Measurements from ENCODE around the gene KCNIP2.

Gene KCNIP2

DNA sequence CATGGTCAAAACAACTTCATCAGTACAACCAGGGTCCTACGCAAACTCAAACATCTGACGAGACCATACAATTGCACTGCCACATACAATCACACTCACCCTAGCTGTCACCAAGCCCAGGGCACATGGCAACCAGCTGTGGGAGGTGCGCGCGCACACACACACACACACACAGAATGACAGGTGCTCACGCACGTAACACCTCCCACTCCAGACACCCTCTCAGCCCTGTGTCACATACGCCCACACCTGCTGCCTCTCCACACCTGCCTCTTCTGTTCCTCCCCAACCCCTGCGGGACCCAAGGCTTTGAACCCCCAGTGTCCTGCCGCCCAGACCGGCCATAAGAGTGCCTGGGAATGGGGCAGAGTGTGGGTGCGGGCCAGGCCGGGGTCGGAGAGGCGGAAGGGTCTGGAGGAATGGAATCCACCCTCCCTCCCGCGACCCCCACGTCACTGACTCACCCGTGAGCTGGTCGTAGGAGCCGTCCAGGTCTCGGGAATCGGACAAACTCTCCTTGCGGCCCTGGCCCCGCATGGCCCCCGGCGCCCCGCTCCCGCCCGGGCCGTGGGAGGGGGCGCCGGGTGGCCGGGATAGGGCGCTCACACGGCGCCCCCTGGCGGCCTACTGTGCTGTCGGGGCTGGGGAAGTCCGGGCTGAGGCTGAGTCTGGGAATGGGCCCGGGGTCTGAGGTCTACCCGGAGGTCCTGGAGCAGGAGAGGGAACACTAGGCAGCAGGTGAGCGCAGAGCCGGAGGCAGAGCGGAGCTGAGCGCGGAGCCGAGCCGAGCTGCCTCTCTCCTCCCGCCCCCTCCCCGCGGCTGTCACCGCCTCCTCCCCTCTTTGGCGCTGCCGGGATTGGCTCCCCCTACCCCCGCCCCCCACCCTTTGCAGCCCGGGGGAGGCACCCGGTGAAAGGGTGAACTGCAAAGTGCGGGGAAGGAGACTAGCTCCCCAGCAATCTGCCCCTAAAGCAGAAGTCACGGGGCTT, at the start of gene KCNIP2:
TSS of gene KCNIP2 (minus strand) at position 769 of the 990 bp plus-strand sequence. CDS start at position 537, 232 bp downstream.
- DNase-seq (ENCODE audit: low spot score): peak; percentile 48

DNA sequence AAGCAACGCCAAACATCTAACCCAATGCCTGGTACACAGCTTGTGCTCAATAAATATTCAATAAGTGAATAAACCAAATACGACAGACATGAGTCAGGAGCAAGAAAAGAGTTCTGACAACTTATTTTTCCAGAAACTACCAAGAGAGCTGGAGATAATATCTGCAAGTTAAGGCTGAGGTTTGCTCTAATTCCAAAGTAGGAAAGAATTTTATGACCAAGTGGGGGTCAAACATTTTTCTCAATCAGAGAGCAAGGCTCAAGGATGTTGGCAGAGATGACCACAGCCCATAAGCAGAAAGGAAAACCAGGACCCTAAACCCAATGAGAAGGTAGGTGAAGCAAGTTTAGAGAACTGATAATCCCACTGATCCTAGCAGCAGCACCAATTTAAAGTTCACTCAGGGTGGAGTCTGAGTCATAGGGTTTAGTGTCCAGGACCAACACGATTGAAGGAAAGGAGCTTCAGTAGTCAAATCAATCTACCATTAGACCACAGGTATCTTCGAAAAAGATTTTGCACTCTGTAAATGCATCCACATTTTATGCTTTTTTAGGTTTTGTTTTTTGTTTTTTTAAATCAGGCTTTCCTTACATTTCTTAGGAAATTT, 49.3 kb upstream of the KCNIP2 start:
- DNase-seq (ENCODE audit: low spot score): no peak

GRCh38 chr10:101889256-101890210, 45.9 kb upstream of the KCNIP2 start:
- DNase-seq (ENCODE audit: low spot score): peak; percentile 64

DNA sequence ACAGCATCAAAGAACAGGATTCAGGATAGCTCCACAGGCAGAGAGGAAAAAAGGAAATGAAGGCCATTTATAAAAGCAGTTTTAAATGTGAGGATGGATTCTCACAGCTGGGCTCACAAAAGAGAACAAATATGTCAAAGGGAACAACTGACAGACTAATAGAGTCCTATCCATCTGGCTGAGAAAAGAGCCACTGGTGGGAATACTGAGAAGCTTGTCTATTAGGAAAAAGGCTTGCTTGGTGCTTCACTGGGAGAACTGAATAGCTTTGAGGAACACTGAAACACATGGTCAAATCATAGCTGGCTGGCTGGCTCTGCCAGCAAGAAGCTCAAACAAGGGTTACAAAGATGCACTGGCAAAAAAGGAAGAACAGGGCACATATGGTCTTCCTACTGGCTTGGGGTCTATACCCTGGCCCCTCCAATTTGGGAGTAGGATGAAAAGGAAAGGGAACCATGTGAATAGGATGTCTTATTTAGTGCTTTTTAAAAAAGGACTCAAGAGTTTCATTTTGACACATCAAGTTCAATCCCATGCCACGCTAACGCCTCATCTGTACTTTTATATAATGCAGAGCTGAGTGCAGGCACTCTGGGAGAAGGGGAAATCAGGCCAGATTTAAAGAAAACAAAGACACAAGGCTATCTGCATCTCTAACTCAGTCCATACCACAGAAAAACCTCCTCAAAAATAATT, 44.8 kb upstream of the KCNIP2 start:
- DNase-seq (ENCODE audit: low spot score): no peak

DNA sequence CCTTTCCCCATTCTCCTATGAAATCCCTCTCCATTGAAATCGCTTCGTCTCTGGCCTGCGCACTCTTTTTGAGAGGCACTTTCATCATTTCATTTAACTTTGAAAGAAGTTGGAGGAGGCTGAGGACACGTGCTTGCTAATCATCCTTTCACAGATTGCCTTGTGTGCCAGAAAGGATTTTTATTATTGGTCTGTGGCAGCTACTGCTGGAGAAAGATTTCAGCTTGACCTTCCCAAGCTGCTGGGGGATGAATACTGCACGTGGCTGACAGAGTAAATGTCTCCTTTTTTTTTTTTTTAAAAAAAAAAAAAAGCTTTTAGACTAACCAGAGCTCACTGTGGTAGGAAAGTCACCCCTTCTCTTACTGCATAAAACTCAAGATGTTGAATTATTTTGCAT, 44.2 kb upstream of the KCNIP2 start:
- no peak for DNase-seq (ENCODE audit: low spot score)

DNA sequence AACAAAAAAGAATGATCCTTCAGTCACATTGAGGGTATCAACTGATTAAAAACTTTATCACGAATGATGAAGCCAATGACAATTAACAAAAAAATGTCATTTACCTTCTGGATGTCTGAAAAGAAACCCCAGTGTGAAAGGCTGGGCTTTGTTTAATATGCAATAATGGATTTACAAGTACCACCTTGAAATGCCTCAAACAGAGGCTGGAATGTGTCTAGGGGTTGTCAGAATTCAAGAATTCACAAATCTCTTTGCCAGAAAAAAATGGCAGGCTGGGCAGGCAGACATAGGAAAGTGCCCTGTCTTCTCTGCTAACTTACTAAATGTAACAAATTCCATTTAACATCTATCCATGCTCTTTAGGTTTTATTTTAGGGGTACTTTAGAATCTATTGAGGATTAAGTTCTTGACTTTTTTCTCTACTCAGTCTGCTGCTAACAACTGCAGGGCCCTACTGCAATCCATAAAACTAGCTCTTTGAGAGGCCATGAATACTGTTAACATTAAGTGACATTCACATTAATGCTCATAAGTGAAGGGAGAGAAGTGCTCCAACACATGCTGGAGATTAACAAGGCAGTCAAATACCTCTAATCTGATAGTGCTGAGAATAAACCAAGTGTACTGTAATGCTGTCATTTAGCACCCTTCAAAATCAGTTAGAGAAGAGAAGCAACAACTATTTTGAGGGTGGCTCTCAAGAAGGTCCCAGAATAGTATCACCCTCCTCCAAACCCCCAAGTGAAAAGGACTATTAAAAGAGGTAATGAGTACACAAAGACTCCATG, 43.1 kb upstream of the KCNIP2 start:
- DNase-seq (ENCODE audit: low spot score): no peak

DNA sequence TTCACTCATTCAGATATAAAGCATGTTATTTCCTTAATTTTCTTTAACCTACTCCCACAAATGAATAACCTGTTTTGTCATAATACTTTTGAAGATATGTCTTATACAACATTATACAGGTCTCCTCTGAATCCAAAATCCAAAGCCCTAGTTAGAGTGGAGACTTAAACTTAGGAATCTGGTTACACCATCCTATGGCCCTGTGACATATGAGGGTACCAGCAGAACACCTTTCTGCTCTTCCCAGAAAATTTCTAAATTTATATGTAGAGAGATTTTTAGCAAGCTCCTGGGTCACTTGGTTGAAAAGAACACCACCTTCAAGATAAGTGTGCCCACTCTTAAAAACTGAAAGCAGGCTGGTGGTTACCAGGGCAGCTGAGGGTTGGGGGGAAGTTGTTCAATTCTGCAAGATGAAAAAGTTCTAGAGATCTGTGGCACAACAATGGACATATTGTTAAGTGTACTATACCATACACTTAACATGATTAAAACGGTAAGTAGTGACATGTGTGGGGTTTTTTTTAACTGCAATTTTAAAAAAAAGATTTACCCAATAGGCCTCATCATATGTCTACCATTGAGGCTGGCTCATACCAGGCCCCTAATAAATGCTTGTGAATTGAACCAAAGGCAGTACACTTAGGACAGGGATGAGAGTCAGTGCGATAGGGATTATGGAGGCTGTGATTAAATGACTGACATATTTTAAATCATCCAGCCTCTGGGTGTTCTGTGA, 37.6 kb upstream of the KCNIP2 start:
- no peak for DNase-seq (ENCODE audit: low spot score)

DNA sequence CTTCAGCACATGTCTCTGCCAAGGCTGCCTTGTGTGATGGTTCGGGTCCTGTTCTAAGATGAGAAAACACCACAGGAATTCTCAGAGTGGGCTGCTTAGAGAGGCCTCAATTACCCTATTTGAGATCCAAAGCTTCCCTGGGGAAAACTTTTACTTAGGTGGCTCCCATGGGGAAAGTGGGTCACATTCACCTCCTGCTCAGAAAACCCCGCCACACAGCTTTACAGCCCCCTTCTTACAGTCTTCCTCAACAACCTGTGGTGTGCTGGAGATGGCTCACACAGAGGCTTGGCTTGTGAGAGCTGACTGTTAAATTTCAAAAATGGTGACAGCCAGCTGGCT, 36.6 kb upstream of the KCNIP2 start:
- no peak for DNase-seq (ENCODE audit: low spot score)

- DNase-seq (ENCODE audit: low spot score): no peak
Measured at GRCh38 chr10:101879456-101880231, 36.0 kb upstream of the KCNIP2 start.

DNA sequence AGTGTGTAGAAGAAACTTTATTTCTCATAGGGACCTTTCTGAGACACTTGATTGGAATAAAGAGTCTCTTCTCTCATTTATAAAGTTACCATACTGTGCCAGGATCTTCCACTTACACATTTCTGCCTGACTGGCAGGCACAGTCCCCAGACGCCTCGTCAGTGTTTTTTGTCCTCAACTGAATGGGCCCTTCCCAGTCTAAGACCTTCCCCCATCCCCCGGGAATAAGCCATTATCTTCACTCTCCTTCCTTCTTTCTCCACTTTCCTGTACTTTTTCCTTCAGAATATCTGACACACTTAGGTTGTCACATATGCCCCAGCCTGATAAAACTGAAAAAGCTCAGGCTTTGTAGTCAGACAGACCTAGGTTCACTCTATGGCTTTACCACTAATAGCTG, 35.3 kb upstream of the KCNIP2 start:
- DNase-seq (ENCODE audit: low spot score): no peak

- DNase-seq (ENCODE audit: low spot score): no peak
Measured at GRCh38 chr10:101875068-101875688, 31.6 kb upstream of the KCNIP2 start.

- no peak for DNase-seq (ENCODE audit: low spot score)
Measured at GRCh38 chr10:101874252-101874651, 30.7 kb upstream of the KCNIP2 start.

- DNase-seq (ENCODE audit: low spot score): no peak
Measured at GRCh38 chr10:101867931-101868330, 24.3 kb upstream of the KCNIP2 start.

DNA sequence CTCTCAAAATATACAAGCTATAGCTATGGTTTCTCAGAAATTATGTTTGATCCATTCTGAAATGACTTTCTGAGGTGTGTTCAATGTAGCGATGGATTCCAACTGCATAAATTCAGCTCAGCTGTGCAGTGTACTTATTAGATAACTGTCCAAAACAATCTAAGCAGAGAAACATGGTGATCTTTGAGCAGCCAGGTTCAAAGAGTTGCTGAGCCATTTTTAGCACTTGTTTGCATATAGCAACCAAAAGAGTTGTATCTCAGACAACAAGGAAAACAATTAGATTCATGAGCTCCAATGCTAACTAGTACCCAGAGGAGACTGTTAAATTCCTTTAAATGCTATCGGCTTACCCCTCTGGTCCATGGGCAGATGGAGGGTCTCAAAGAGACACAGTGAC, 15.9 kb upstream of the KCNIP2 start:
- DNase-seq (ENCODE audit: low spot score): no peak

DNA sequence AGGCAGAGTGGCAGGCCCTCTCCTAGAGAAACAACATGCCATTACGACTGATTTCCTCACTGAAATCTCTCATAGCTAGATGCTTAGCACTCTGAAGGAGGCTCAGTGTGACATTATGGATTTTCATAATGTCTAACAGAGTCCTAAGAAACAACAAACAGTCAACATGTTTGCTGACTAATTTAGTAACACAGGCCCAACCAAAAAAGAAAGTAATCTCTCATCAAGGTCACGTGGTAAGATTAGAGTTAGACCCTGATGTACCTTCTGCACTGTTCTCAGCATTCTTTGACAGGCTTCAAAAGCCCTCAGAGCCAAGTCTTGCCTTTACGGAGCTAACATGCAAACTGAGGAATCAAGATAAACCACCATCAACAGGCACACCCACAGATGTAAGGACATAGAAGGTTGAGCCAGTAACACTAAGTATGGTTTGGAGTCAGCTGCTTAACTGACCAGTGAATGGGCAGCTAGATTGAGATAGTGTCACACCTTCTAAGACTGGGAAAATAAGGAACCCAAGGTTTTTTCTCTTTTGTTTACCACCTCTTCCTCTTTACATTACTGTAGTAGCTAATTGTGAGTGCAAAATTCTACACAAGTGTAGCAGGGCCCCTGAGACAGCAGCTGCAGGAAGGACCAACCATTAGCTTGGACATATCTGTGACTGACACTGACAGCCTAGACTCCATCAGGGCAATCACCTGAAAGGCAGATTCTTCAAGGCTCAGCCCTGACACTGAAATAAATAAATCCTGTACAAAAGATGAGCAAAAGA, 15.3 kb upstream of the KCNIP2 start:
- no peak for DNase-seq (ENCODE audit: low spot score)

- no peak for DNase-seq (ENCODE audit: low spot score)
Measured at GRCh38 chr10:101857802-101858476, 14.3 kb upstream of the KCNIP2 start.

DNA sequence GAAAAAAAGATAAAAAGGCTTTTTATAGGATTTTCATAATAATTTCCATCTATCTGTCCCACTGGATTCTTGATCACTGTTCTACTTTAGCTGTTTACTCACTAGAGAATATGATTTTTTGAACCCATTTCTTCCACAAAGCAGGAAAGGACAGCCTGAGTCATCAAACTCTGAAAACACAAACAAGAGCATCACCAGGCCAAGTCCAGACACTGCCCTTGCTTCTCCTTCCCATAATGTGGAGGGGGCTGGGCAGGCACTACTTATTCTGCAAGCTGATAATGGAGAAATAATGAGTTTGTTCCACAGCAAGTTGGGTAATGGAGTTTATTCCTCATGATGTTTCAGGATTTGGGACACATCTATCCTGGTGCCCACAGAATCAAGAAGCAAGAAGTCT, 13.0 kb upstream of the KCNIP2 start:
- no peak for DNase-seq (ENCODE audit: low spot score)
